Ishikawa (cell line): ENCODE results near the gene SLC25A23.

Experiments used
- CEBPB ChIP-seq: IDR thresholded peaks from 2 replicates; pipeline ENCODE4 v1.6.1; 2012
- CREB1 ChIP-seq: IDR thresholded peaks from 2 replicates; pipeline ENCODE4 v1.6.1; 2012; ENCODE audit warnings: low read depth
- EGR1 ChIP-seq: IDR thresholded peaks from 2 replicates; pipeline ENCODE4 v1.6.1; 2012
- EP300 ChIP-seq: IDR thresholded peaks from 2 replicates; pipeline ENCODE4 v1.6.1; 2012; ENCODE audit warnings: borderline replicate concordance
- FOXM1 ChIP-seq: IDR thresholded peaks from 2 replicates; pipeline ENCODE4 v1.6.1; 2012; ENCODE audit warnings: low read depth, borderline replicate concordance
- MAX ChIP-seq: IDR thresholded peaks from 2 replicates; pipeline ENCODE4 v1.6.1; 2012
- NFIC ChIP-seq: IDR thresholded peaks from 2 replicates; pipeline ENCODE4 v1.6.1; 2012
- RAD21 ChIP-seq: IDR thresholded peaks from 2 replicates; pipeline ENCODE4 v1.6.1; 2012; ENCODE audit warnings: low read depth
- REST ChIP-seq: IDR thresholded peaks from 2 replicates; pipeline ENCODE4 v1.6.1; 2012; ENCODE audit warnings: low read depth, mild to moderate bottlenecking
- TAF1 ChIP-seq: IDR thresholded peaks from 2 replicates; pipeline ENCODE4 v1.6.1; 2012; ENCODE audit warnings: low read depth, mild to moderate bottlenecking
- TCF12 ChIP-seq: IDR thresholded peaks from 2 replicates; pipeline ENCODE4 v1.6.1; 2012; ENCODE audit warnings: low read depth
- TEAD4 ChIP-seq: IDR thresholded peaks from 2 replicates; pipeline ENCODE4 v1.6.1; 2012
- USF1 ChIP-seq: IDR thresholded peaks from 2 replicates; pipeline ENCODE4 v1.6.1; 2012
- YY1 ChIP-seq: IDR thresholded peaks from 2 replicates; pipeline ENCODE4 v1.6.1; 2012; ENCODE audit warnings: low read depth
- ZBTB7A ChIP-seq: IDR thresholded peaks from 2 replicates; pipeline ENCODE4 v1.6.1; 2012; ENCODE audit warnings: low read depth

SLC25A23 gene

GRCh38 chr19:6429419-6430221 is 30.0 kb downstream of the SLC25A23 start:
- TF ChIP-seq NFIC (no peak), CREB1 (no peak), EGR1 (no peak), USF1 (no peak), TAF1 (no peak), REST (no peak), YY1 (no peak), RAD21 (no peak), EP300 (no peak), MAX (no peak), TEAD4 (no peak), ZBTB7A (no peak), CEBPB (no peak), FOXM1 (no peak), TCF12 (no peak)

GRCh38 chr19:6427131-6427530 is 32.5 kb downstream of the SLC25A23 start:
- TF ChIP-seq REST (no peak), TCF12 (no peak), USF1 (no peak), EGR1 (no peak), FOXM1 (no peak), NFIC (no peak), MAX (no peak), YY1 (no peak), RAD21 (no peak), TEAD4 (no peak), ZBTB7A (no peak), EP300 (no peak), CEBPB (no peak), CREB1 (no peak), TAF1 (no peak)

- no peak for TF ChIP-seq RAD21
- TF ChIP-seq NFIC = no peak
- TF ChIP-seq MAX = no peak
- no peak for TF ChIP-seq REST
- TF ChIP-seq FOXM1 = no peak
- no peak for TF ChIP-seq USF1
- no peak for TF ChIP-seq CREB1
- TF ChIP-seq YY1 = no peak
- no peak for TF ChIP-seq CEBPB
- TF ChIP-seq EGR1 = no peak
- TF ChIP-seq EP300 = no peak
- no peak for TF ChIP-seq TCF12
- TF ChIP-seq TEAD4 = no peak
- no peak for TF ChIP-seq TAF1
- TF ChIP-seq ZBTB7A = no peak
Observed at GRCh38 chr19:6425732-6426620, 33.6 kb downstream of the SLC25A23 start.
